Measurements from ENCODE around the gene CD81. TPM values are rescaled to one million over a fixed set of nuclear protein-coding genes. Genes with fewer than 3 reads are reported as not detected.
A peak's percentile ranks its signal among the peaks of the same experiment; 100 is the strongest.

CD81 gene
- total RNA-seq, 1 donor from 2014 or later: 618 TPM

- ATAC-seq (no peak), DNase-seq (ENCODE audit: low spot score) (no peak)
- intact Hi-C loops (cut with DNase I): no loop called here
Observed at GRCh38 chr11:2396471-2396870, 19.4 kb downstream of the CD81 start.

GRCh38 chr11:2397005-2397404, 19.9 kb downstream of the CD81 start:
- intact Hi-C loops (cut with DNase I): no loop called here
- ATAC-seq (no peak), DNase-seq (ENCODE audit: low spot score) (no peak)

DNA sequence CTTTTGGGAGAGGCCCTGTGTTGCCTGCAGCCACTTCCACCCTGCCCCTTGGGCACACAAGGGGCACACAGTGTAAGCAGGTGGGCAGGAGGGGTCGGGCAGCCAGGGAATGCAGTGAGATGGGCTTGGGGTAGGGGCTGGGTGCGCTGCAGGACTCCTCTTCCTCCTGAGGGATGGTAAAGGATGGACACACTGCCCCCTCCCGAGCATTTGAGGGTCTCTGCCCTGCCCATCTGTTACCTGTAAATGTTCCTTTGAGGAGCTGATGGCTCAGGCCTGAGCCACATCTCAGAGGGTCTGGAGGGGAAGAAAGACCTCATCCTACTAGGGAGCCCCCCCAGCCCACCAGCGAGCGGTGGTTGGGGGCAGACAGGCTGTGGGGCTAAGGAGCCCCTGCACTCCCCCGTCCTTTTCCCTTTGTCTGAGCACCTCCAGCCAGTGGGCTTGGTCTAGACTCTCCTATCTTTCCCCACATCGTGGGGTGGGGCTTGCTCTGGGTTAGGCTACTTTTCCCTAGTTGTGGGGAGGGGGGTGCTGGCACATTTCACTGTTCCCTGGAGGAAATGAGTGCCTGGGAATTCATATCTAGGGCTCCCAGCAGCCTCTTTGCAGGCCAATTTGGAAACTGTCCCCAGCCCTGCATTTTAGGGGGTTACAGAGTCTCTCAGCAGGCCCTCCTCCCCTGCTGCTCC, 21.7 kb downstream of the CD81 start:
- DNase-seq (ENCODE audit: low spot score) (no peak), ATAC-seq (no peak)
- intact Hi-C loops (cut with DNase I): no loop called here

GRCh38 chr11:2399488-2400068, 22.5 kb downstream of the CD81 start:
- intact Hi-C loops (cut with DNase I): no loop called here
- no peak for DNase-seq (ENCODE audit: low spot score)

DNA sequence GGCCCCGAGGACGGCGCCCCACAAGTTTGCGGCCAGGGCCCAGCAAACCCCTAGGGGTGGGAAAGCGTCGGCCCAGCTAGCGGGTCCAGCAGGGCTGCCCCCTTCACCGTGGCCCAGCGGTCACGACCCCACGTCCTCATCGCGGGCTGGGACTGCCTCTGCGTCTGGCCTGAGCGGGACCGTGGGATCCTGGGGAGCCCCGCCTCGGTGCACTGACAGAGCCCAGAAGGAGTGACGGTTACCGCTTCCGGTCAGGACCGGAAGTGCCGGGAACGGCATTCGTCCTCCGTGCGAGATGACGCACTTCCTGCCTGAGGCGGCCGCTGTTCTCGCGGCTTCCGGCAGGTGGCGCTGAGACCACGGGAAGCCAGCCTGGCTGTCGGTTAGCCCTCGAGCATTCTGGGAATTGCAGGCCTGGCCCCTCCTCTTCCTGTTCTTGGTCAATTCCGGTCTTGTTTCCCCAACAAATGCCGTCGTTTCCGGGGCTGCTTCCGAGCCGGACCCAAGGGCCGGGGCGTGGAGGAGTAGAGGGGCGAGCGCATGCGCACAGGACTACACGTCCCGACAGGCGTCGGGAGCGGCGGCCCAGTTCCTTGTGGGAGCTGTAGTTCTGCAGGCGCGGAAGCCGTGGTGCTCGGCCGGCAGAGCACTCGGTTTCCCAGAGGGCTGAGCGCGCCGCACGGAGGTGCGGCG, 23.1 kb downstream of the CD81 start, which contains the start of gene TSSC4:
Gene TSSC4, plus strand, starts transcription at position 682 of the 693 bp plus-strand sequence. CDS start 1,884 bp downstream, outside the sequence.
- ATAC-seq (peak; percentile 95), DNase-seq (ENCODE audit: low spot score) (peak; percentile 100)
- intact Hi-C loops (cut with DNase I): no loop called here

More at GRCh38 chr11:2399488-2400068, 22.5 kb downstream of the CD81 start:
- ATAC-seq: peak; percentile 0

- intact Hi-C loops (cut with DNase I): no loop called here
- ATAC-seq: no peak
- DNase-seq (ENCODE audit: low spot score): no peak
Observed at GRCh38 chr11:2400762-2401435, 23.8 kb downstream of the CD81 start.

GRCh38 chr11:2401436-2401984, 24.4 kb downstream of the CD81 start:
- no peak for ATAC-seq
- intact Hi-C loops (cut with DNase I): no loop called here
- no peak for DNase-seq (ENCODE audit: low spot score)

DNA sequence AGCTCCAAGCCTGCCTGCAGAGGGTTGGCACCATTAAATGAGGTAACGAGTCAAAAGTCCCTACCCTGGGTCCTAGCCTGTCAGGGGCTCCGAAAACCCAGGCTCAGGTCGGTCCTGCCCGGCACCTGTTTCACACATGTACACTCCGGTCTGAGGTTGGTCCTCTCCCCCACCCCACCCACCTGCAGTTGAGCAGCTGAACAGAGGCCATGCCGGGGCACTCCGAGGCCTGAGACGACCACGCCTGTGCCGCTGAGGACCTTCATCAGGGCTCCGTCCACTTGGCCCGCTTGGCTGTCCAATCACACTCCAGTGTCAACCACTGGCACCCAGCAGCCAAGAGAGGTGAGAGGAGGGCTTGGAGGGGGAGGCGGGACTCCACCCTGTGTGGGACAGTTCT, 25.0 kb downstream of the CD81 start:
- intact Hi-C loops (cut with DNase I): no loop called here
- DNase-seq (ENCODE audit: low spot score) (no peak), ATAC-seq (no peak)

DNA sequence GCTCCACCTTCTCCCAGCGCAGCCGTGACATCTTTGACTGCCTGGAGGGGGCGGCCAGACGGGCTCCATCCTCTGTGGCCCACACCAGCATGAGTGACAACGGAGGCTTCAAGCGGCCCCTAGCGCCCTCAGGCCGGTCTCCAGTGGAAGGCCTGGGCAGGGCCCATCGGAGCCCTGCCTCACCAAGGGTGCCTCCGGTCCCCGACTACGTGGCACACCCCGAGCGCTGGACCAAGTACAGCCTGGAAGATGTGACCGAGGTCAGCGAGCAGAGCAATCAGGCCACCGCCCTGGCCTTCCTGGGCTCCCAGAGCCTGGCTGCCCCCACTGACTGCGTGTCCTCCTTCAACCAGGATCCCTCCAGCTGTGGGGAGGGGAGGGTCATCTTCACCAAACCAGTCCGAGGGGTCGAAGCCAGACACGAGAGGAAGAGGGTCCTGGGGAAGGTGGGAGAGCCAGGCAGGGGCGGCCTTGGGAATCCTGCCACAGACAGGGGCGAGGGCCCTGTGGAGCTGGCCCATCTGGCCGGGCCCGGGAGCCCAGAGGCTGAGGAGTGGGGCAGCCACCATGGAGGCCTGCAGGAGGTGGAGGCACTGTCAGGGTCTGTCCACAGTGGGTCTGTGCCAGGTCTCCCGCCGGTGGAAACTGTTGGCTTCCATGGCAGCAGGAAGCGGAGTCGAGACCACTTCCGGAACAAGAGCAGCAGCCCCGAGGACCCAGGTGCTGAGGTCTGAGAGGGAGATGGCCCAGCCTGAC, 26.0 kb downstream of the CD81 start:
- DNase-seq (ENCODE audit: low spot score) (no peak), ATAC-seq (no peak)
- intact Hi-C loops (cut with DNase I): no loop called here

GRCh38 chr11:2404735-2405196, 27.7 kb downstream of the CD81 start:
- ATAC-seq (no peak), DNase-seq (ENCODE audit: low spot score) (no peak)
- intact Hi-C loops (cut with DNase I): no loop called here

DNA sequence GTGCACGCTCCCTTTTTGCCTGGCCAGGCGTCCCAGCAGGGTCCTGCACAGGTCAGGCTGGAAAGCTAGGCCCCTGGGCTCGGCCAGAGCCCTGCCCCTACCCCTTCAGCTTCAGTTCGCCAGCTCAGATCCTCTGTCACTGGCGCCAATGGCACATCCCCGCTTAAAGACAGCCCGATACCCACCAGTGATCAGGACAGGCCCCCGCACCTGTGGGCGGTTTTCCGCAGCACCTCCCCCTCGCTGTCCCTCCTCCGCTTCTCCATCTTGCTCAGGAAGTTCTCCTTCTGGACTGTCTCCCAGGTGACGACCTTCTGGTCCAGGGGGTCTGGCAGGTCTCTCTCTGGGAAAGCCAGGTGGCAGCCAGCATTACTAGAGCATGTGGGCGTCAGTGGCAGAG, 29.3 kb downstream of the CD81 start:
- DNase-seq (ENCODE audit: low spot score) (no peak), ATAC-seq (no peak)
- intact Hi-C loops (cut with DNase I): no loop called here

DNA sequence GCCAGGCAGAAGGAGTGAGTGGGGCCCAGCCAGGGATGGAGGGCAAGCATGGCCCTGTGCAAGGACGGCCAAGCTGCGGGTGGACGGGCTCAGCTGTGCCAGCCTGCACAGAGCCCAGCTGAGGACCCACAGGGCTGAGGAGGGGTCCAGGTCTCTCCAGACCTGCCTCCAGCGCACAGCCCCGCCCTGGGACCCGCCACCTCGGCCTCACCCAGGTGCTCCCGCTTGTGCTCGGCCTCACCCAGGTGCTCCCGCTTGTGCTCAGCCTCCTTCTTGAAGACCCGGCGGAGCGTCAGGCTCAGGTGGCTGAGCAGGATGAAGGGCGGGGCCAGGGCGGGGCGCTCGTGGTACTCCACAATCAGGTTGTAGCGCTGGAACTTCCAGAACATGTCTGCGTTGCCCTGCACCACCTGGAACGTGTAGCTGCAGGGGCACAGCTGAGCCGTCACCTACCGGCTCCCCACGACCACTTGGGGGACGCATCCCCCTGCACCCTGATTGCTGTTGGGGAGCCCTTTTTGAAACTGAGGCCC, 29.8 kb downstream of the CD81 start:
- DNase-seq (ENCODE audit: low spot score): no peak
- no peak for ATAC-seq
- intact Hi-C loops (cut with DNase I): no loop called here

GRCh38 chr11:2408671-2409070, 31.6 kb downstream of the CD81 start:
- intact Hi-C loops (cut with DNase I): no loop called here
- no peak for DNase-seq (ENCODE audit: low spot score)
- no peak for ATAC-seq

- intact Hi-C loops (cut with DNase I): no loop called here
- no peak for DNase-seq (ENCODE audit: low spot score)
- ATAC-seq: no peak
Observed at GRCh38 chr11:2409126-2409525, 32.0 kb downstream of the CD81 start.

DNA sequence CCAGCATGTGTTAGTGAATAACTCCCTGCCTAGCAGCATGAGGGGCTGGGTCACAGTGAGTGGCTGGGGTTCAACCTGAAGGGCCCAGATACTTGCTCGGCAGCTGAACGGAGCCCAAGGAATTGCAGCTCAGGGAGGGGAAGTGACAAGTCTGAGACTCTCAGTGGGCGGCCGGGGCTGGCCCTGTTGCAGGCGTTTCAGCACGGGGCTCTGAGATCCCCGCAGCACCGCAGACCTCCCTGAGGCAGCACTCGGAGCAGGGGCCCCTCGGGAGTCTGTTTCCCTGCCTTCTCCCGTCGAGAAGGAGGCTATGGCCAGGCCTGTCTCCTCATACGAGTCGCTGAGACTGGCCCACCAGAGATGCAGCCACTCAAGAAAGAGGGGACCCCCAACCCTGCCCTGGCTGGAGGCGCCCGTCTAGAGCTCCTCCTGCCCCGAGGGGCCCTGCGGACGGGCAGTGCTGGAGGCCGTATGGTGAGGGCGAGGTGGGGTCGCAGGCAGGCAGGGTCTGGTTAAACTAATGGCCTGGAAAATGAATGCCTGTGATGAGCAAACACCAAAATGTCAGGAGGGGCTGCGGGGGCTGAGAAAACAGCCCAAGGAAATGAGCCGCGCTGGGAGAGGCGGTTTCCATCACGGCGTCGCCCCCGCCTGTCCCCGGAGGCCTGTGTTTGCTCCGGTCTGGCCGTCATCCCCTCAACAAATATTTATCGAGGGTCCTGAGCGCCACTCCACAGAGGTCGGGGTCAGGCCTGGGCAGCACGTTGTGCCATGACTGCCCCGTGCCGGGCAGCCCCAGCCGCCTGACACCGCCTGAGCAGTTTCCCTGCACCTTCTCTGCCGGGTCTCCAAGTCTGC, 32.7 kb downstream of the CD81 start:
- ATAC-seq (no peak), DNase-seq (ENCODE audit: low spot score) (no peak)
- intact Hi-C loops (cut with DNase I): no loop called here

GRCh38 chr11:2410616-2411015, 33.5 kb downstream of the CD81 start:
- DNase-seq (ENCODE audit: low spot score) (no peak), ATAC-seq (no peak)
- intact Hi-C loops (cut with DNase I): no loop called here

GRCh38 chr11:2411446-2412305, 34.6 kb downstream of the CD81 start:
- DNase-seq (ENCODE audit: low spot score) (no peak), ATAC-seq (no peak)
- intact Hi-C loops (cut with DNase I): no loop called here

All from sciatic nerve (tissue), 2 donors.